ENCODE measurements around the gene MRPL43. TPM values are rescaled to one million over a fixed set of nuclear protein-coding genes. Genes with fewer than 3 reads are reported as not detected.
A peak's percentile ranks its signal among the peaks of the same experiment; 100 is the strongest.
"Not testable (repeated sequence)": the region's sequence is repeated elsewhere in the genome, so short reads cannot be mapped to it uniquely, and the experiment has no call there.

The MRPL43 gene
- polyA plus RNA-seq (2012; ENCODE audit: insufficient read depth, insufficient read length, low read depth) = 250 TPM

GRCh38 chr10:100986952-100987684 lies at the start of gene MRPL43, which contains the start of gene TWNK:
TSS of gene MRPL43 (minus strand) at chr10:100987497. CDS start at chr10:100987443, 54 bp downstream.
TSS of gene TWNK (plus strand) at chr10:100987543. CDS start at chr10:100988211, 668 bp downstream.
- H3K9me3 ChIP-seq = no peaks in the 10 kb centered on the region
- DNase-seq = peak; percentile 84
- H3K36me3 ChIP-seq = peaks cover 38% of the 10 kb centered on the region
- H3K4me3 ChIP-seq (ENCODE audit: low read depth, low read length) = peak within 1 kb of the TSS; percentile 86
- 0 out of 2 replicates have a peak, but pooled peaks cover 3% of the 10 kb centered on the region for H3K4me1 ChIP-seq
- no peak for TF ChIP-seq CTCF (IDR thresholded peaks at IDR 0.05; ENCODE audit: low read depth, low read length)
- H3K27me3 ChIP-seq = no peaks in the 10 kb centered on the region

GRCh38 chr10:101036726-101037125 lies 49.4 kb upstream of the MRPL43 start:
- Histone ChIP-seq H3K27me3 (no peaks in the 10 kb centered on the region), H3K4me3 (ENCODE audit: low read depth, low read length) (no peak overlapping the region), H3K4me1 (peaks cover 7% of the 10 kb centered on the region), H3K36me3 (no peaks in the 10 kb centered on the region), H3K9me3 (no peaks in the 10 kb centered on the region)
- TF ChIP-seq CTCF (IDR thresholded peaks at IDR 0.05; ENCODE audit: low read depth, low read length) = no peak
- DNase-seq = no peak

- Histone ChIP-seq H3K4me3 (ENCODE audit: low read depth, low read length) (no peak overlapping the region), H3K9me3 (no peaks in the 10 kb centered on the region), H3K36me3 (no peaks in the 10 kb centered on the region), H3K4me1 (peaks cover 7% of the 10 kb centered on the region), H3K27me3 (no peaks in the 10 kb centered on the region)
- DNase-seq = no peak
- no peak for TF ChIP-seq CTCF (IDR thresholded peaks at IDR 0.05; ENCODE audit: low read depth, low read length)
Observed at GRCh38 chr10:101035916-101036702, 48.8 kb upstream of the MRPL43 start.

GRCh38 chr10:101035314-101035713 lies 48.0 kb upstream of the MRPL43 start:
- H3K4me3 ChIP-seq (ENCODE audit: low read depth, low read length) = no peak overlapping the region
- no peaks in the 10 kb centered on the region for H3K9me3 ChIP-seq
- no peaks in the 10 kb centered on the region for H3K36me3 ChIP-seq
- no peak for DNase-seq
- no peak for TF ChIP-seq CTCF (IDR thresholded peaks at IDR 0.05; ENCODE audit: low read depth, low read length)
- peaks cover 7% of the 10 kb centered on the region for H3K4me1 ChIP-seq
- no peaks in the 10 kb centered on the region for H3K27me3 ChIP-seq

GRCh38 chr10:101034404-101034803 lies 47.1 kb upstream of the MRPL43 start:
- H3K36me3 ChIP-seq; H3K27me3 ChIP-seq; H3K9me3 ChIP-seq; DNase-seq; H3K4me3 ChIP-seq (ENCODE audit: low read depth, low read length): not testable (repeated sequence)
- H3K4me1 ChIP-seq = peaks cover 11% of the 10 kb centered on the region

- Histone ChIP-seq H3K9me3 (no peaks in the 10 kb centered on the region), H3K4me3 (ENCODE audit: low read depth, low read length) (peak overlapping the region; percentile 80), H3K36me3 (no peaks in the 10 kb centered on the region), H3K4me1 (peaks cover 19% of the 10 kb centered on the region), H3K27me3 (no peaks in the 10 kb centered on the region)
- no peak for DNase-seq
- TF ChIP-seq CTCF (IDR thresholded peaks at IDR 0.05; ENCODE audit: low read depth, low read length) = no peak
Observed at GRCh38 chr10:101033276-101033675, 46.0 kb upstream of the MRPL43 start.
